Type B pancreatic cell (in vitro differentiated cells): Measurements from ENCODE around the gene MTG1. TPM values are rescaled to one million over a fixed set of nuclear protein-coding genes. Genes with fewer than 3 reads are reported as not detected.
A peak's percentile ranks its signal among the peaks of the same experiment; 100 is the strongest.
"Not testable (repeated sequence)": the region's sequence is repeated elsewhere in the genome, so short reads cannot be mapped to it uniquely, and the experiment has no call there.

Experiments
- DNase-seq: peaks from one replicate; pipeline ENCODE4 v3.0.0; 2021; ENCODE audit warnings: mixed read lengths; ENCODE audit not compliant: unreplicated experiment; ENCODE audit errors: extremely low spot score
- H3K27ac Mint-ChIP-seq: 2 replicates; pipeline ENCODE4 v1.8.0; 2021; ENCODE audit warnings: mild to moderate bottlenecking, mixed read lengths
- H3K27me3 Mint-ChIP-seq: 2 replicates; pipeline ENCODE4 v1.8.0; 2021; ENCODE audit warnings: mixed read lengths
- H3K36me3 Mint-ChIP-seq: 2 replicates; pipeline ENCODE4 v1.8.0; 2021; ENCODE audit warnings: mixed read lengths
- H3K4me1 Mint-ChIP-seq: one replicate; pipeline ENCODE4 v1.8.0; 2021; ENCODE audit warnings: mixed read lengths; ENCODE audit not compliant: unreplicated experiment
- H3K4me3 Mint-ChIP-seq: 2 replicates; pipeline ENCODE4 v1.8.0; 2021; ENCODE audit warnings: mild to moderate bottlenecking, mixed read lengths
- H3K9me3 Mint-ChIP-seq: 2 replicates; pipeline ENCODE4 v1.8.0; 2021; ENCODE audit warnings: mixed read lengths
- total RNA-seq: library from RNA; stranded (reverse); gene quantifications from 2 replicates; pipeline ENCODE4 v1.2.1, GENCODE V29; 2021; ENCODE audit warnings: low replicate concordance
- TF ChIP-seq, protein P1 (sequence below): fragments of 200-600 bp; sonication (generic); conservative IDR thresholded peaks from 2 replicates; pipeline ENCODE4 v1.5.0; 2021; ENCODE audit warnings: antibody characterized with exemption, mild to moderate bottlenecking

Gene MTG1
- total RNA-seq, 1 donor from 2014 or later = 89.6 TPM

- peak; percentile 99 for DNase-seq
- Mint-ChIP-seq H3K36me3 (no peaks in the 10 kb centered on the region), H3K27me3 (no peaks in the 10 kb centered on the region), H3K9me3 (no peaks in the 10 kb centered on the region), H3K4me1 (peaks cover 10% of the 10 kb centered on the region), H3K4me3 (peak within 1 kb of the TSS; percentile 89), H3K27ac (peak within 1 kb of the TSS; percentile 44)
- TF ChIP-seq, protein P1, sequence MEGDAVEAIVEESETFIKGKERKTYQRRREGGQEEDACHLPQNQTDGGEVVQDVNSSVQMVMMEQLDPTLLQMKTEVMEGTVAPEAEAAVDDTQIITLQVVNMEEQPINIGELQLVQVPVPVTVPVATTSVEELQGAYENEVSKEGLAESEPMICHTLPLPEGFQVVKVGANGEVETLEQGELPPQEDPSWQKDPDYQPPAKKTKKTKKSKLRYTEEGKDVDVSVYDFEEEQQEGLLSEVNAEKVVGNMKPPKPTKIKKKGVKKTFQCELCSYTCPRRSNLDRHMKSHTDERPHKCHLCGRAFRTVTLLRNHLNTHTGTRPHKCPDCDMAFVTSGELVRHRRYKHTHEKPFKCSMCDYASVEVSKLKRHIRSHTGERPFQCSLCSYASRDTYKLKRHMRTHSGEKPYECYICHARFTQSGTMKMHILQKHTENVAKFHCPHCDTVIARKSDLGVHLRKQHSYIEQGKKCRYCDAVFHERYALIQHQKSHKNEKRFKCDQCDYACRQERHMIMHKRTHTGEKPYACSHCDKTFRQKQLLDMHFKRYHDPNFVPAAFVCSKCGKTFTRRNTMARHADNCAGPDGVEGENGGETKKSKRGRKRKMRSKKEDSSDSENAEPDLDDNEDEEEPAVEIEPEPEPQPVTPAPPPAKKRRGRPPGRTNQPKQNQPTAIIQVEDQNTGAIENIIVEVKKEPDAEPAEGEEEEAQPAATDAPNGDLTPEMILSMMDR = no peak
These were observed 20.5 kb upstream of the MTG1 start, which contains the start of gene ECHS1 for GRCh38 chr10:133373174-133374090. TSS of gene ECHS1 (minus strand) at chr10:133373354. CDS start at chr10:133373333, 21 bp downstream.

DNA sequence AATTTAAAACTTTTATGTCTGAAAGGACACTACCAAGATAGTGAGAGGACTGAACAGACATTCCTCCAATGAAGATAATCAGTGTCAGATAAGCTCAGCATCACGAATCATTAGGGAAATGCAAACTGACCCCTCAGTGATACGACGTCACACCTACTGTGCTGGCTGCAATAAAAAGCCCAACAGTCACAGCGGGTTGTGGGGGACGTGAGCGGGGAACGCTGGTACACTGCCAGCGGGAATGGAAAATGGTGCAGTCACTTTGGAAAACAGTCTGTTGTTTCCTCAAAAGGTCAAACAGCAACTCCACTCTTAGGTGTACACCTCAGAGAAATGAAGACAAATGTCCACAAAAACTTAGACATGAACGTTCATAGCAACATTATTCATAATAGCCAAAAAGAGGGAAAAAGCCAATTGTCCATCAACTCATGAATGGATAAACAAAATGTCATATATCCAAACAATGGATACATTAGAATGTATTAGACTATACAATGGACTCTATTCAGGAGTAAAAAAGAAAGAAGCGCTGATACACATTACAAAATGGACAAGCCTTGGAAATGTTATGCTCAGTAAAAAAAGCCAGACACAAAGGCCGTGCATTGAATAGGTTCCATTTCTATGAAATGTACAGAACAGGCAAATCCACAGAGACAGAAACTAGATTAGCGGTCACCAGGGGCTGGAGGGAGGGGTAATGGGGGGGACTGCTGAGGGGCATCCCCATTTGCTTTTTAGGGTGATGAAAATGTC lies 18.4 kb upstream of the MTG1 start:
- H3K27me3 Mint-ChIP-seq = no peaks in the 10 kb centered on the region
- H3K9me3 Mint-ChIP-seq = no peaks in the 10 kb centered on the region
- H3K27ac Mint-ChIP-seq = no peak overlapping the region
- no peak for DNase-seq
- peak overlapping the region; percentile 74 for H3K4me3 Mint-ChIP-seq
- TF ChIP-seq, protein P1 = no peak
- H3K4me1 Mint-ChIP-seq = peaks cover 10% of the 10 kb centered on the region
- H3K36me3 Mint-ChIP-seq = no peaks in the 10 kb centered on the region

GRCh38 chr10:133376183-133376582 lies 17.8 kb upstream of the MTG1 start:
- not testable (repeated sequence) for DNase-seq, H3K9me3 Mint-ChIP-seq, H3K36me3 Mint-ChIP-seq, H3K4me1 Mint-ChIP-seq, H3K27ac Mint-ChIP-seq, H3K27me3 Mint-ChIP-seq
- peak overlapping the region; percentile 78 for H3K4me3 Mint-ChIP-seq

- DNase-seq = no peak
- peaks cover 10% of the 10 kb centered on the region for H3K4me1 Mint-ChIP-seq
- peak overlapping the region; percentile 78 for H3K4me3 Mint-ChIP-seq
- TF ChIP-seq, protein P1 = no peak
- H3K9me3 Mint-ChIP-seq = no peaks in the 10 kb centered on the region
- no peaks in the 10 kb centered on the region for H3K27me3 Mint-ChIP-seq
- H3K27ac Mint-ChIP-seq = no peak overlapping the region
- H3K36me3 Mint-ChIP-seq = no peaks in the 10 kb centered on the region
These were observed 16.7 kb upstream of the MTG1 start for GRCh38 chr10:133377025-133377817.

GRCh38 chr10:133377818-133378250 lies 16.1 kb upstream of the MTG1 start:
- TF ChIP-seq, protein P1 = no peak
- H3K4me3 Mint-ChIP-seq = peak overlapping the region; percentile 85
- DNase-seq = no peak
- H3K36me3 Mint-ChIP-seq = no peaks in the 10 kb centered on the region
- H3K9me3 Mint-ChIP-seq = no peaks in the 10 kb centered on the region
- H3K27me3 Mint-ChIP-seq = no peaks in the 10 kb centered on the region
- peaks cover 10% of the 10 kb centered on the region for H3K4me1 Mint-ChIP-seq
- H3K27ac Mint-ChIP-seq = peak overlapping the region; percentile 50
